GM12878 (cell line): ENCODE results near the gene EFHC1. TPM values are rescaled to one million over a fixed set of nuclear protein-coding genes. Genes with fewer than 3 reads are reported as not detected.
A peak's percentile ranks its signal among the peaks of the same experiment; 100 is the strongest.

ENCODE experiments used
- ATAC-seq: fragments of 200-7000 bp; cut with Tn5 transposase; 3 replicates; pipeline ENCODE4 v1.9.1; 2020; ENCODE audit warnings: mild to moderate bottlenecking, moderate library complexity
- BruUV-seq: library from RNA; stranded (reverse); fragments of 400-500 nt; replicated peaks from 2 replicates; lab custom pipeline; 2021; lab: Mats Ljungman, UMichigan
- CTCF ChIA-PET: fragments of 300-600 bp; sonication (Branson Sonifier 250); formaldehyde crosslinking; extraction: SDS; loops from one replicate; lab custom pipeline; 2021; ENCODE audit warnings: inconsistent platforms; lab: Yijun Ruan, JAX
- POLR2A ChIA-PET: fragments of 350-600 bp; formaldehyde crosslinking; extraction: SDS; loops from one replicate; lab custom pipeline; 2021; ENCODE audit warnings: inconsistent platforms; lab: Charles Lee
- RAD21 ChIA-PET: fragments of 300-600 bp; sonication (Branson Sonifier 250); formaldehyde crosslinking; loops from one replicate; lab custom pipeline; 2023; ENCODE audit warnings: antibody characterized with exemption; ENCODE audit not compliant: unreplicated experiment; lab: Charles Lee
- SMC1A ChIA-PET: fragments of 300-600 bp; sonication (Branson Sonifier 250); formaldehyde crosslinking; loops from one replicate; lab custom pipeline; 2023; ENCODE audit not compliant: unreplicated experiment, uncharacterized antibody; lab: Charles Lee
- DNase-seq: peaks from one replicate; pipeline ENCODE4 v3.0.0-alpha.2; 2011; ENCODE audit warnings: low read depth, low spot score
- FAIRE-seq: peaks from 3 replicates; lab custom pipeline; 2011; peaks lifted over from hg19 to GRCh38; lab: Jason Lieb, UNC
- H2AFZ ChIP-seq: 2 replicates; pipeline ENCODE4 v1.6.0; 2011; ENCODE audit warnings: low read depth, low read length, control low read depth; ENCODE audit not compliant: control insufficient read depth
- H3K27ac ChIP-seq: 2 replicates; pipeline ENCODE4 v1.5.1; 2011; ENCODE audit warnings: control low read depth; ENCODE audit not compliant: control insufficient read depth, insufficient read depth
- H3K27me3 ChIP-seq, 2 experiments: replicated peaks in 1 of 2; 2 replicates each; pipeline versions ENCODE4 v1.6.0 to v1.6.1; 2011; ENCODE audit warnings: low read length in 1 of 2; ENCODE audit not compliant: control insufficient read depth in 2 of 2, insufficient read depth in 2 of 2
- H3K36me3 ChIP-seq, 2 experiments: 2 replicates each; pipeline ENCODE4 v1.5.1; 2011; ENCODE audit warnings: low read length in 1 of 2; ENCODE audit not compliant: control insufficient read depth in 2 of 2, insufficient read depth in 2 of 2
- H3K4me1 ChIP-seq: 2 replicates; pipeline ENCODE4 v1.6.1; 2011; ENCODE audit warnings: mild to moderate bottlenecking, low read length, moderate library complexity, mixed read lengths; ENCODE audit not compliant: control insufficient read depth, insufficient read depth
- H3K4me2 ChIP-seq: 2 replicates; pipeline ENCODE4 v1.6.0; 2011; ENCODE audit warnings: control low read depth; ENCODE audit not compliant: control insufficient read depth, insufficient read depth
- H3K4me3 ChIP-seq: fragments of 200-600 bp; sonication (generic); 2 replicates; pipeline ENCODE4 v1.5.1; 2016
- H3K79me2 ChIP-seq: 2 replicates; pipeline ENCODE4 v1.6.0; 2011; ENCODE audit warnings: low read length; ENCODE audit not compliant: control insufficient read depth, insufficient read depth
- H3K9ac ChIP-seq: 2 replicates; pipeline ENCODE4 v1.8.0; 2011; ENCODE audit warnings: low read length, control low read depth, mixed read lengths; ENCODE audit not compliant: control insufficient read depth, insufficient read depth
- H3K9me3 ChIP-seq: replicated peaks from 3 replicates; pipeline ENCODE4 v1.5.1; 2011; ENCODE audit warnings: mild to moderate bottlenecking, low read length; ENCODE audit not compliant: control insufficient read depth, insufficient read depth
- H4K20me1 ChIP-seq: 2 replicates; pipeline ENCODE4 v1.6.0; 2011; ENCODE audit not compliant: control insufficient read depth, insufficient read depth
- BCLAF1 ChIP-seq: fragments of 450-650 bp; IDR thresholded peaks from 2 replicates; pipeline ENCODE4 v1.6.1; 2017; ENCODE audit warnings: antibody characterized with exemption, mild to moderate bottlenecking, moderate library complexity
- BHLHE40 ChIP-seq, 2 experiments: fragments of 450-650 bp in 1 of 2; IDR thresholded peaks; 2 replicates each; pipeline ENCODE4 v1.6.1; 2011 to 2017; ENCODE audit warnings: low read depth in 2 of 2, borderline replicate concordance in 1 of 2, improper control_type of control experiment in 1 of 2, low read length in 1 of 2, mild to moderate bottlenecking in 1 of 2
- RUNX3 ChIP-seq: IDR thresholded peaks from 2 replicates; pipeline ENCODE4 v1.6.1; 2012; ENCODE audit warnings: low read length, inconsistent platforms
- TCF3 ChIP-seq: IDR thresholded peaks from 2 replicates; pipeline ENCODE4 v1.6.1; 2012; ENCODE audit warnings: low read depth, mild to moderate bottlenecking, low read length, borderline replicate concordance; ENCODE audit not compliant: insufficient read depth
- WGBS: methylation state at CpG from one replicate; pipeline ENCODE4 v1.1.6; 2016; ENCODE audit warnings: low lambda C conversion rate; ENCODE audit not compliant: insufficient replicate concordance, insufficient coverage; ENCODE audit errors: missing lambda C conversion rate; 5-methylcytosine and 5-hydroxymethylcytosine counted together
- in situ Hi-C: fragments of 300-500 bp; cut with MboI; formaldehyde crosslinking; loops from 9 replicates; pipeline ENCODE4 v1.14.3; 2018; ENCODE audit warnings: mixed read lengths
- intact Hi-C: fragments of 100-400 bp; cut with micrococcal nuclease; formaldehyde crosslinking; loops from one replicate; pipeline ENCODE4 v1.14.2; 2022; ENCODE audit not compliant: unreplicated experiment
- polyA plus RNA-seq, 11 experiments: library from polyadenylated mRNA; depleted of rRNA in 4 of 11; unstranded in 6 of 11; stranded (reverse) in 5 of 11; fragments of >200 nt; fragmentation: Nextera tagmentation in 4 of 11; fragmentation: Illumina TruSeq in 1 of 11; extraction: Ambion mirVana in 4 of 11; extraction: Trizol in 1 of 11; gene quantifications; 1 replicate in 1 of 11; 2 replicates in 10 of 11; pipeline versions ENCODE4 v1.2.1 to v1.2.3, GENCODE V29; 2011 to 2016; ENCODE audit warnings: inconsistent platforms in 2 of 11, missing spikeins in 2 of 11, low read depth in 1 of 11
- total RNA-seq, 4 experiments: library from RNA; depleted of rRNA in 3 of 4; stranded (reverse); fragments of >200 nt in 3 of 4; fragmentation: Illumina TruSeq in 1 of 4; extraction: Trizol in 1 of 4; gene quantifications; 2 replicates each; pipeline versions ENCODE4 v1.2.1 to v1.2.3, GENCODE V29; 2013 to 2021

EFHC1 gene
- total and polyA plus RNA-seq, 10 of the 15 experiments (the other 5 are each of a cell fraction or from before 2014, with no cell fraction given) = 5.5 to 14.5 (median 8.8) TPM

GRCh38 chr6:52566201-52566600, 146.1 kb downstream of the EFHC1 start:
- POLR2A ChIA-PET = no interaction called here
- 35% methylated on average over 2 of the region's 2 CpGs for WGBS
- SMC1A ChIA-PET = interaction anchor here (0.9 to 1.4 kb wide), 4 partner anchors 19 to 67 kb away, joined by 3 to 4 read pairs (median 3); no protein-coding TSS in a partner anchor
- peak; percentile 50 for ATAC-seq
- Histone ChIP-seq H3K36me3 (no peaks in the 10 kb centered on the region; a peak in 2 of 4 replicates), H4K20me1 (no peaks in the 10 kb centered on the region), H3K4me3 (no peak overlapping the region), H3K9me3 (no peaks in the 10 kb centered on the region), H3K9ac (no peak overlapping the region), H3K79me2 (peaks cover 39% of the 10 kb centered on the region), H3K4me1 (peaks cover 15% of the 10 kb centered on the region), H3K4me2 (peak overlapping the region; percentile 55; the same call in 1 of the 2 replicates), H3K27ac (no peak overlapping the region), H2AFZ (no peak overlapping the region), H3K27me3 (no peaks in the 10 kb centered on the region)
- no peak for FAIRE-seq
- BruUV-seq = no TSS peak
- CTCF ChIA-PET = interaction anchor here (2.2 kb wide), 1 partner anchor 9 kb away, joined by 7 read pairs; no protein-coding TSS in a partner anchor
- in situ Hi-C loops (no loop called here), intact Hi-C loops (no loop called here)
- TF ChIP-seq TCF3 (0 out of 2 replicates have a peak, but pooled peaks have one; percentile 54), BHLHE40 (IDR thresholded peaks at IDR 0.05; ENCODE audit: borderline replicate concordance in 1 of 2, low read depth in 2 of 2, low read length in 1 of 2) (no peak), BCLAF1 (no peak), RUNX3 (peak; percentile 29; the same call in 1 of the 2 replicates)
- DNase-seq = peak; percentile 28
- RAD21 ChIA-PET = no interaction called here
